ENCODE results near the gene PLBD2. TPM values are rescaled to one million over a fixed set of nuclear protein-coding genes. Genes with fewer than 3 reads are reported as not detected.
A peak's percentile ranks its signal among the peaks of the same experiment; 100 is the strongest.

PLBD2 gene
- total and polyA plus RNA-seq, 9 of the 15 experiments (the other 6 are each of a cell fraction or from before 2014, with no cell fraction given) = 2.4 to 37.4 (median 6.0) TPM

GRCh38 chr12:113314121-113314529 is 44.3 kb upstream of the PLBD2 start (continued):
- TF ChIP-seq, protein P1, sequence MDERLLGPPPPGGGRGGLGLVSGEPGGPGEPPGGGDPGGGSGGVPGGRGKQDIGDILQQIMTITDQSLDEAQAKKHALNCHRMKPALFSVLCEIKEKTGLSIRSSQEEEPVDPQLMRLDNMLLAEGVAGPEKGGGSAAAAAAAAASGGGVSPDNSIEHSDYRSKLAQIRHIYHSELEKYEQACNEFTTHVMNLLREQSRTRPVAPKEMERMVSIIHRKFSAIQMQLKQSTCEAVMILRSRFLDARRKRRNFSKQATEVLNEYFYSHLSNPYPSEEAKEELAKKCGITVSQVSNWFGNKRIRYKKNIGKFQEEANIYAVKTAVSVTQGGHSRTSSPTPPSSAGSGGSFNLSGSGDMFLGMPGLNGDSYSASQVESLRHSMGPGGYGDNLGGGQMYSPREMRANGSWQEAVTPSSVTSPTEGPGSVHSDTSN (CRISPR knock-in tag; IDR thresholded peaks at IDR 0.05; ENCODE audit: low read depth) = no peak
- TF ChIP-seq, protein P1 (tag; conservative IDR thresholded peaks at IDR 0.05; ENCODE audit: low read depth) = peak; percentile 76
- TF ChIP-seq CCNT2 (IDR thresholded peaks at IDR 0.05; ENCODE audit: borderline replicate concordance, extremely low read depth, insufficient read length, low read depth, low read length) (no peak), TFAM (CRISPR knock-in tag; conservative IDR thresholded peaks at IDR 0.05) (no peak), ZC3H4 (CRISPR knock-in tag; IDR thresholded peaks at IDR 0.05; ENCODE audit: borderline replicate concordance) (no peak), CBFA2T3 (IDR thresholded peaks at IDR 0.05) (peak; percentile 64), PTTG1 (tag; IDR thresholded peaks at IDR 0.05; ENCODE audit: low read depth) (no peak), POLR2G (IDR thresholded peaks at IDR 0.05; ENCODE audit: low read depth, low read length) (no peak), DPF2 (IDR thresholded peaks at IDR 0.05) (peak; percentile 81), ZNF3 (CRISPR knock-in tag; IDR thresholded peaks at IDR 0.05) (no peak), ZNF354B (CRISPR knock-in tag; IDR thresholded peaks at IDR 0.05) (no peak), ZNF140 (CRISPR knock-in tag; IDR thresholded peaks at IDR 0.05) (no peak), NFYB (IDR thresholded peaks at IDR 0.05; ENCODE audit: extremely low read depth, insufficient read length) (no peak), MECOM (CRISPR knock-in tag; IDR thresholded peaks at IDR 0.05) (peak; percentile 95), ZNF79 (CRISPR knock-in tag; IDR thresholded peaks at IDR 0.05; ENCODE audit: low read depth) (no peak), BACH1 (tag; IDR thresholded peaks at IDR 0.05) (no peak), FOSL1 (tag; conservative IDR thresholded peaks at IDR 0.05) (peak; percentile 92), PCBP1 (IDR thresholded peaks at IDR 0.05; ENCODE audit: low read depth, low read length, poor library complexity, severe bottlenecking) (no peak), ZBTB9 (CRISPR knock-in tag; IDR thresholded peaks at IDR 0.05) (no peak), RNF2 (IDR thresholded peaks at IDR 0.05) (no peak), ZNF830 (CRISPR knock-in tag; IDR thresholded peaks at IDR 0.05) (no peak)
- TF ChIP-seq, protein P2, sequence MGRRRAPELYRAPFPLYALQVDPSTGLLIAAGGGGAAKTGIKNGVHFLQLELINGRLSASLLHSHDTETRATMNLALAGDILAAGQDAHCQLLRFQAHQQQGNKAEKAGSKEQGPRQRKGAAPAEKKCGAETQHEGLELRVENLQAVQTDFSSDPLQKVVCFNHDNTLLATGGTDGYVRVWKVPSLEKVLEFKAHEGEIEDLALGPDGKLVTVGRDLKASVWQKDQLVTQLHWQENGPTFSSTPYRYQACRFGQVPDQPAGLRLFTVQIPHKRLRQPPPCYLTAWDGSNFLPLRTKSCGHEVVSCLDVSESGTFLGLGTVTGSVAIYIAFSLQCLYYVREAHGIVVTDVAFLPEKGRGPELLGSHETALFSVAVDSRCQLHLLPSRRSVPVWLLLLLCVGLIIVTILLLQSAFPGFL (CRISPR knock-in tag; IDR thresholded peaks at IDR 0.05) = no peak
- TF ChIP-seq, protein P3, sequence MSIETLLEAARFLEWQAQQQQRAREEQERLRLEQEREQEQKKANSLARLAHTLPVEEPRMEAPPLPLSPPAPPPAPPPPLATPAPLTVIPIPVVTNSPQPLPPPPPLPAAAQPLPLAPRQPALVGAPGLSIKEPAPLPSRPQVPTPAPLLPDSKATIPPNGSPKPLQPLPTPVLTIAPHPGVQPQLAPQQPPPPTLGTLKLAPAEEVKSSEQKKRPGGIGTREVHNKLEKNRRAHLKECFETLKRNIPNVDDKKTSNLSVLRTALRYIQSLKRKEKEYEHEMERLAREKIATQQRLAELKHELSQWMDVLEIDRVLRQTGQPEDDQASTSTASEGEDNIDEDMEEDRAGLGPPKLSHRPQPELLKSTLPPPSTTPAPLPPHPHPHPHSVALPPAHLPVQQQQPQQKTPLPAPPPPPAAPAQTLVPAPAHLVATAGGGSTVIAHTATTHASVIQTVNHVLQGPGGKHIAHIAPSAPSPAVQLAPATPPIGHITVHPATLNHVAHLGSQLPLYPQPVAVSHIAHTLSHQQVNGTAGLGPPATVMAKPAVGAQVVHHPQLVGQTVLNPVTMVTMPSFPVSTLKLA (conservative IDR thresholded peaks at IDR 0.05) = no peak

Data from K562 (cell line).